K562 (cell line): ENCODE results near the gene POU1F1. TPM values are rescaled to one million over a fixed set of nuclear protein-coding genes. Genes with fewer than 3 reads are reported as not detected.

Experiments
- ATAC-seq: fragments of 200-7000 bp; cut with Tn5 transposase; 3 replicates; pipeline ENCODE4 v1.9.1; 2020; ENCODE audit warnings: moderate library complexity
- BruUV-seq: library from RNA; stranded (reverse); fragments of 400-500 nt; replicated peaks from 2 replicates; lab custom pipeline; 2021; lab: Mats Ljungman, UMichigan
- CTCF ChIA-PET: fragments of 300-600 bp; formaldehyde crosslinking; extraction: SDS; loops from one replicate; lab custom pipeline; 2021; ENCODE audit warnings: low intra/inter-chr PET ratio; lab: Yijun Ruan, JAX
- POLR2A ChIA-PET: fragments of 300-600, 350-650 bp; sonication (Branson Sonifier 250); formaldehyde crosslinking; extraction: SDS; loops from one replicate; lab custom pipeline; 2021; ENCODE audit warnings: antibody characterized with exemption, inconsistent platforms; lab: Yijun Ruan, JAX
- DNase-seq, 4 experiments: peaks; one replicate each; pipeline versions ENCODE4 v3.0.0 to v3.0.0-alpha.2; 2011 to 2018; ENCODE audit warnings: low spot score in 3 of 4, mixed read lengths in 3 of 4; ENCODE audit errors: extremely low read depth in 1 of 4
- FAIRE-seq: peaks from 2 replicates; lab custom pipeline; 2011; peaks lifted over from hg19 to GRCh38; lab: Jason Lieb, UNC
- H2AFZ ChIP-seq: 2 replicates; pipeline ENCODE4 v1.6.0; 2011; ENCODE audit warnings: low read depth, low read length, control low read depth, inconsistent platforms
- H3K27ac ChIP-seq: fragments of 200-600 bp; 3 replicates; pipeline ENCODE4 v1.8.0; 2011; ENCODE audit warnings: low read depth, mild to moderate bottlenecking, control low read depth, inconsistent platforms, low read length, moderate library complexity, mixed read lengths; ENCODE audit errors: extremely low read depth
- H3K27me3 ChIP-seq, 2 experiments: fragments of 300-600 bp in 1 of 2; 2 replicates in 1 of 2; 3 replicates in 1 of 2; pipeline versions ENCODE4 v1.6.0 to v1.8.0; 2011; ENCODE audit warnings: inconsistent platforms in 2 of 2, low read length in 2 of 2, mild to moderate bottlenecking in 1 of 2, mixed read lengths in 1 of 2, moderate library complexity in 1 of 2; ENCODE audit not compliant: control insufficient read depth in 2 of 2, insufficient read depth in 2 of 2
- H3K36me3 ChIP-seq: fragments of 300-600 bp; 3 replicates; pipeline ENCODE4 v1.8.0; 2011; ENCODE audit warnings: mild to moderate bottlenecking, low read length, inconsistent platforms; ENCODE audit not compliant: control insufficient read depth, insufficient read depth
- H3K4me1 ChIP-seq, 2 experiments: fragments of 200-600 bp in 1 of 2; replicated peaks in 1 of 2; 2 replicates in 1 of 2; 3 replicates in 1 of 2; pipeline versions ENCODE4 v1.5.1 to v1.8.0; 2011; ENCODE audit warnings: inconsistent platforms in 2 of 2, low read length in 2 of 2, mild to moderate bottlenecking in 1 of 2, mixed read lengths in 1 of 2, moderate library complexity in 1 of 2; ENCODE audit not compliant: control insufficient read depth in 2 of 2, insufficient read depth in 2 of 2
- H3K4me2 ChIP-seq: 2 replicates; pipeline ENCODE4 v1.6.1; 2011; ENCODE audit warnings: low read length, control low read depth, inconsistent platforms, mixed read lengths; ENCODE audit not compliant: insufficient read depth
- H3K4me3 ChIP-seq: fragments of 200-600 bp; sonication (generic), shearing (Covaris generic); 2 replicates; pipeline ENCODE4 v1.5.1; 2016; ENCODE audit warnings: control low read depth, inconsistent platforms
- H3K79me2 ChIP-seq: fragments of 200-600 bp; 3 replicates; pipeline ENCODE4 v1.8.0; 2011; ENCODE audit warnings: low read length, inconsistent platforms; ENCODE audit not compliant: control insufficient read depth, insufficient read depth
- H3K9ac ChIP-seq, 2 experiments: 2 replicates each; pipeline versions ENCODE4 v1.6.0 to v1.6.1; 2011; ENCODE audit warnings: low read depth in 2 of 2, low read length in 2 of 2, control low read depth in 1 of 2, inconsistent platforms in 1 of 2, mild to moderate bottlenecking in 1 of 2, mixed read lengths in 1 of 2; ENCODE audit not compliant: insufficient read depth in 1 of 2
- H3K9me1 ChIP-seq: one replicate; pipeline ENCODE4 v1.6.0; 2011; ENCODE audit warnings: inconsistent platforms, mild to moderate bottlenecking, low read length, moderate library complexity; ENCODE audit not compliant: control insufficient read depth, insufficient read depth
- H3K9me3 ChIP-seq: replicated peaks from 2 replicates; pipeline ENCODE4 v1.5.1; 2011; ENCODE audit warnings: low read depth, low read length, inconsistent platforms; ENCODE audit not compliant: control insufficient read depth, insufficient read depth
- H4K20me1 ChIP-seq: replicated peaks from 2 replicates; pipeline ENCODE4 v1.6.1; 2011; ENCODE audit warnings: low read length, inconsistent platforms, mixed read lengths; ENCODE audit not compliant: control insufficient read depth, insufficient read depth
- BACH1 ChIP-seq: fragments of 200-800 bp; sonication (Bioruptor generic); IDR thresholded peaks from 2 replicates; pipeline ENCODE4 v1.6.1; 2016; ENCODE audit warnings: missing genetic modification characterization, missing compliant biosample characterization
- GATA2 ChIP-seq: sonication (generic); formaldehyde crosslinking; IDR thresholded peaks from 2 replicates; pipeline ENCODE4 v1.4.0; 2020; ENCODE audit warnings: mild to moderate bottlenecking, missing genetic modification reagents
- HCFC1 ChIP-seq: IDR thresholded peaks from 2 replicates; pipeline ENCODE4 v1.6.1; 2012; ENCODE audit warnings: low read depth, low read length, improper control_type of control experiment
- MAZ ChIP-seq, 2 experiments: fragments of 450-650 bp in 1 of 2; sonication (generic) in 1 of 2; formaldehyde crosslinking; IDR thresholded peaks in 1 of 2; conservative IDR thresholded peaks in 1 of 2; 2 replicates each; pipeline versions ENCODE4 v1.4.0 to v1.5.0; 2020; ENCODE audit warnings: mild to moderate bottlenecking in 1 of 2, missing genetic modification reagents in 1 of 2
- MCM7 ChIP-seq, 2 experiments: fragments of 450-650 bp; IDR thresholded peaks; 2 replicates each; pipeline ENCODE4 v1.6.1; 2016 to 2018
- MEF2A ChIP-seq: IDR thresholded peaks from 2 replicates; pipeline ENCODE4 v1.6.1; 2011; ENCODE audit warnings: low read depth, mild to moderate bottlenecking, low read length, moderate library complexity; ENCODE audit not compliant: control insufficient read depth
- SMAD1 ChIP-seq: fragments of 150-350 bp; IDR thresholded peaks from 2 replicates; pipeline ENCODE4 v1.6.1; 2014; ENCODE audit warnings: low read length, low read depth; ENCODE audit not compliant: partially characterized antibody
- ZNF133 ChIP-seq: fragments of 250-450 bp; sonication (Bioruptor Pico); IDR thresholded peaks from 2 replicates; pipeline ENCODE4 v1.4.0; 2020; ENCODE audit warnings: mild to moderate bottlenecking
- ZNF696 ChIP-seq: fragments of 250-450 bp; sonication (Bioruptor Pico); conservative IDR thresholded peaks from 2 replicates; pipeline ENCODE4 v1.4.0; 2020; ENCODE audit warnings: mild to moderate bottlenecking, moderate library complexity
- WGBS: fragments of 100-300 bp; shearing (Covaris generic); methylation state at CpG from one replicate; pipeline ENCODE4 v1.1.6; 2016; ENCODE audit warnings: low coverage, mixed read lengths; ENCODE audit not compliant: insufficient coverage; ENCODE audit errors: missing lambda C conversion rate; 5-methylcytosine and 5-hydroxymethylcytosine counted together
- in situ Hi-C: fragments of 300-500 bp; cut with MboI; formaldehyde crosslinking; loops from 4 replicates; pipeline ENCODE4 v1.15.0; 2018; ENCODE audit warnings: inconsistent platforms, mixed read lengths
- intact Hi-C: fragments of 100-400 bp; cut with micrococcal nuclease; formaldehyde crosslinking; loops from 2 replicates; pipeline ENCODE4 v1.14.2; 2022
- polyA plus RNA-seq, 8 experiments: library from polyadenylated mRNA; depleted of rRNA in 4 of 8; stranded (reverse) in 5 of 8; unstranded in 3 of 8; fragments of >200 nt; fragmentation: Nextera tagmentation in 2 of 8; fragmentation: Illumina TruSeq in 1 of 8; extraction: Ambion mirVana in 2 of 8; extraction: Trizol in 1 of 8; gene quantifications; 2 replicates each; pipeline versions ENCODE4 v1.2.1 to v1.2.3, GENCODE V29; 2011 to 2014; ENCODE audit warnings: inconsistent platforms in 1 of 8, missing spikeins in 1 of 8
- total RNA-seq, 7 experiments: library from RNA; depleted of rRNA in 6 of 7; stranded (reverse); fragments of >200 nt in 6 of 7; fragmentation: Illumina TruSeq in 2 of 7; extraction: Trizol in 2 of 7; gene quantifications; 2 replicates each; pipeline versions ENCODE4 v1.2.1 to v1.2.3, GENCODE V29; 2011 to 2021; ENCODE audit warnings: low replicate concordance in 1 of 7
- TF ChIP-seq, protein P1 (sequence below): IDR thresholded peaks from 3 replicates; pipeline ENCODE4 v1.6.1; 2011; ENCODE audit warnings: borderline replicate concordance, mild to moderate bottlenecking; ENCODE audit not compliant: insufficient read length, insufficient read depth
- TF ChIP-seq, protein P2 (sequence below): sonication (generic); formaldehyde crosslinking; IDR thresholded peaks from 2 replicates; pipeline ENCODE4 v1.8.0; 2022; ENCODE audit warnings: mild to moderate bottlenecking, low read depth, missing genetic modification reagents
- TF ChIP-seq, protein P3 (sequence below), 2 experiments: fragments of 250-450 bp in 1 of 2; fragments of 450-650 bp in 1 of 2; sonication (Bioruptor Pico) in 1 of 2; IDR thresholded peaks; 2 replicates each; pipeline versions ENCODE4 v1.6.1 to v1.8.0; 2016 to 2021; ENCODE audit warnings: mild to moderate bottlenecking in 2 of 2, moderate library complexity in 2 of 2, missing compliant biosample characterization in 1 of 2, missing genetic modification characterization in 1 of 2
- TF ChIP-seq, protein P4 (sequence below): sonication (generic); formaldehyde crosslinking; IDR thresholded peaks from 2 replicates; pipeline ENCODE4 v1.5.0; 2020; ENCODE audit warnings: missing genetic modification reagents
- TF ChIP-seq, protein P5 (sequence below), 2 experiments: fragments of 450-650 bp; IDR thresholded peaks; 2 replicates each; pipeline ENCODE4 v1.6.1; 2018; ENCODE audit warnings: mild to moderate bottlenecking in 2 of 2, low read depth in 1 of 2; ENCODE audit not compliant: partially characterized antibody in 2 of 2

The POU1F1 gene
- total and polyA plus RNA-seq, 9 of the 15 experiments (the other 6 are each of a cell fraction or from before 2014, with no cell fraction given) = not detected

DNA sequence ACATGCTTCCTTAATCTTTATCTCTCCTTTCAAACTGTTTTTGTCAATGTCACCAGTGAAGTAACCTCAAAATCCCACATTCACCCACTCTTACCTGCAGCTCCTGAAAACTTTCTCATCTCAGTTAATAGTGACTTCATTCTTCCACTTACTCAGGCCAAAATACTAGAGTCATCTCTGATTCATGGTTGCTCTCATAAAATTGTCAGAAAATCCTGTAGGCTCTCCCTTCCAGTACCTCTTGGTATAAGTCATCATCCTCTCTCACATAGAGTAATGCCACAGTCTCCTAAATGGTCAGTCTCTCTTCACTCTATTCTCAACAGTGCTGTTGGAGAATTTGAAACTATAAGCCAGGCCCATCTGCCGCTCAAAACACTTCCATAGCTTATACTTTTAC lies 34.9 kb upstream of the POU1F1 start (continued):
- TF ChIP-seq HCFC1 (no peak), BACH1 (no peak), ZNF133 (CRISPR knock-in tag) (no peak), SMAD1 (no peak), MEF2A (no peak), GATA2 (CRISPR knock-in tag) (no peak), ZNF696 (no peak)
- TF ChIP-seq, protein P1, sequence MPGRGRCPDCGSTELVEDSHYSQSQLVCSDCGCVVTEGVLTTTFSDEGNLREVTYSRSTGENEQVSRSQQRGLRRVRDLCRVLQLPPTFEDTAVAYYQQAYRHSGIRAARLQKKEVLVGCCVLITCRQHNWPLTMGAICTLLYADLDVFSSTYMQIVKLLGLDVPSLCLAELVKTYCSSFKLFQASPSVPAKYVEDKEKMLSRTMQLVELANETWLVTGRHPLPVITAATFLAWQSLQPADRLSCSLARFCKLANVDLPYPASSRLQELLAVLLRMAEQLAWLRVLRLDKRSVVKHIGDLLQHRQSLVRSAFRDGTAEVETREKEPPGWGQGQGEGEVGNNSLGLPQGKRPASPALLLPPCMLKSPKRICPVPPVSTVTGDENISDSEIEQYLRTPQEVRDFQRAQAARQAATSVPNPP = no peak
- TF ChIP-seq, protein P2, sequence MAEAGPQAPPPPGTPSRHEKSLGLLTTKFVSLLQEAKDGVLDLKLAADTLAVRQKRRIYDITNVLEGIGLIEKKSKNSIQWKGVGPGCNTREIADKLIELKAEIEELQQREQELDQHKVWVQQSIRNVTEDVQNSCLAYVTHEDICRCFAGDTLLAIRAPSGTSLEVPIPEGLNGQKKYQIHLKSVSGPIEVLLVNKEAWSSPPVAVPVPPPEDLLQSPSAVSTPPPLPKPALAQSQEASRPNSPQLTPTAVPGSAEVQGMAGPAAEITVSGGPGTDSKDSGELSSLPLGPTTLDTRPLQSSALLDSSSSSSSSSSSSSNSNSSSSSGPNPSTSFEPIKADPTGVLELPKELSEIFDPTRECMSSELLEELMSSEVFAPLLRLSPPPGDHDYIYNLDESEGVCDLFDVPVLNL (CRISPR knock-in tag) = no peak

DNA sequence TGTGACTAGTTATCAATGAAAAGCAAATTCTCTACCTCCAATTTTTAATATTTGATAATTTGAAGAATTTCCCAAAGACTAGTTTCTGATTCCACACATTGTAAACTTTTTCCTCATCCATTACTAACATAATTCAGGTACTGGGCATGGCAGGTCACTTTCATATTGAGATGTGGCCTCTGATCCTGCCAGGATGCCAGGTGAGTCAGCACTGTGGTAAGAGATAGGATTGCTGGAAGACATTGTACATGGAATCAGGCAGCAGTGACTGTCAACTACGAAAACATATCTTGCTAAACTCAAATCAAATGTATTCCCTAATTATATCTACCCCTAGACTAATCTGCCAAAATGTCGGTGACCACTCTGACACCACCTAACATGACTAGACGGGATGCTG lies 33.2 kb upstream of the POU1F1 start:
- Histone ChIP-seq H3K27ac (no peak overlapping the region), H3K9me3 (no peaks in the 10 kb centered on the region), H3K9me1 (no peaks in the 10 kb centered on the region), H3K79me2 (no peaks in the 10 kb centered on the region), H4K20me1 (no peaks in the 10 kb centered on the region), H3K27me3 (no peaks in the 10 kb centered on the region), H3K4me3 (no peak overlapping the region), H3K4me1 (no peaks in the 10 kb centered on the region), H3K4me2 (no peak overlapping the region), H3K9ac (no peak overlapping the region), H2AFZ (no peak overlapping the region), H3K36me3 (no peaks in the 10 kb centered on the region)
- 22% methylated on average over 3 of the region's 3 CpGs for WGBS
- no TSS peak for BruUV-seq
- intact Hi-C loops = no loop called here
- in situ Hi-C loops = loop anchor here (25.0 kb wide), 1 partner anchor 703 kb away; no protein-coding TSS in a partner anchor
- no peak for FAIRE-seq
- no peak for ATAC-seq
- DNase-seq = no peak
- ChIA-PET POLR2A (no interaction called here), CTCF (no interaction called here)
- TF ChIP-seq MAZ (CRISPR knock-in tag; conservative IDR thresholded peaks at IDR 0.05 in 1 of 2, IDR thresholded peaks at IDR 0.05 in 1 of 2) = no peak
- TF ChIP-seq, protein P3, sequence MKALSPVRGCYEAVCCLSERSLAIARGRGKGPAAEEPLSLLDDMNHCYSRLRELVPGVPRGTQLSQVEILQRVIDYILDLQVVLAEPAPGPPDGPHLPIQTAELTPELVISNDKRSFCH (CRISPR knock-in tag; IDR thresholded peaks at IDR 0.05) = no peak
- TF ChIP-seq, protein P3 (tag; IDR thresholded peaks at IDR 0.05) = no peak
- TF ChIP-seq, protein P4, sequence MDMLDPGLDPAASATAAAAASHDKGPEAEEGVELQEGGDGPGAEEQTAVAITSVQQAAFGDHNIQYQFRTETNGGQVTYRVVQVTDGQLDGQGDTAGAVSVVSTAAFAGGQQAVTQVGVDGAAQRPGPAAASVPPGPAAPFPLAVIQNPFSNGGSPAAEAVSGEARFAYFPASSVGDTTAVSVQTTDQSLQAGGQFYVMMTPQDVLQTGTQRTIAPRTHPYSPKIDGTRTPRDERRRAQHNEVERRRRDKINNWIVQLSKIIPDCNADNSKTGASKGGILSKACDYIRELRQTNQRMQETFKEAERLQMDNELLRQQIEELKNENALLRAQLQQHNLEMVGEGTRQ = no peak
- TF ChIP-seq, protein P5, sequence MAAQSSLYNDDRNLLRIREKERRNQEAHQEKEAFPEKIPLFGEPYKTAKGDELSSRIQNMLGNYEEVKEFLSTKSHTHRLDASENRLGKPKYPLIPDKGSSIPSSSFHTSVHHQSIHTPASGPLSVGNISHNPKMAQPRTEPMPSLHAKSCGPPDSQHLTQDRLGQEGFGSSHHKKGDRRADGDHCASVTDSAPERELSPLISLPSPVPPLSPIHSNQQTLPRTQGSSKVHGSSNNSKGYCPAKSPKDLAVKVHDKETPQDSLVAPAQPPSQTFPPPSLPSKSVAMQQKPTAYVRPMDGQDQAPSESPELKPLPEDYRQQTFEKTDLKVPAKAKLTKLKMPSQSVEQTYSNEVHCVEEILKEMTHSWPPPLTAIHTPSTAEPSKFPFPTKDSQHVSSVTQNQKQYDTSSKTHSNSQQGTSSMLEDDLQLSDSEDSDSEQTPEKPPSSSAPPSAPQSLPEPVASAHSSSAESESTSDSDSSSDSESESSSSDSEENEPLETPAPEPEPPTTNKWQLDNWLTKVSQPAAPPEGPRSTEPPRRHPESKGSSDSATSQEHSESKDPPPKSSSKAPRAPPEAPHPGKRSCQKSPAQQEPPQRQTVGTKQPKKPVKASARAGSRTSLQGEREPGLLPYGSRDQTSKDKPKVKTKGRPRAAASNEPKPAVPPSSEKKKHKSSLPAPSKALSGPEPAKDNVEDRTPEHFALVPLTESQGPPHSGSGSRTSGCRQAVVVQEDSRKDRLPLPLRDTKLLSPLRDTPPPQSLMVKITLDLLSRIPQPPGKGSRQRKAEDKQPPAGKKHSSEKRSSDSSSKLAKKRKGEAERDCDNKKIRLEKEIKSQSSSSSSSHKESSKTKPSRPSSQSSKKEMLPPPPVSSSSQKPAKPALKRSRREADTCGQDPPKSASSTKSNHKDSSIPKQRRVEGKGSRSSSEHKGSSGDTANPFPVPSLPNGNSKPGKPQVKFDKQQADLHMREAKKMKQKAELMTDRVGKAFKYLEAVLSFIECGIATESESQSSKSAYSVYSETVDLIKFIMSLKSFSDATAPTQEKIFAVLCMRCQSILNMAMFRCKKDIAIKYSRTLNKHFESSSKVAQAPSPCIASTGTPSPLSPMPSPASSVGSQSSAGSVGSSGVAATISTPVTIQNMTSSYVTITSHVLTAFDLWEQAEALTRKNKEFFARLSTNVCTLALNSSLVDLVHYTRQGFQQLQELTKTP (IDR thresholded peaks at IDR 0.05; ENCODE audit: low read depth in 1 of 2, partially characterized antibody in 2 of 2) = no peak
- TF ChIP-seq MCM7 (IDR thresholded peaks at IDR 0.05) = no peak
